Vagina (tissue), 2 donors: ENCODE data around the gene MSL3B.

Experiments used
- POLR2A ChIP-seq, 2 donors: fragments of 450-650 bp; IDR thresholded peaks; one replicate each; pipeline ENCODE4 v1.6.1; 2017; ENCODE audit warnings: antibody characterized with exemption in 2 of 2, mild to moderate bottlenecking in 2 of 2, moderate library complexity in 2 of 2
- TF ChIP-seq, protein P1 (sequence below), 3 experiments: fragments of 450-650 bp in 2 of 3; fragments of 200-600 bp in 1 of 3; sonication (generic) in 1 of 3; IDR thresholded peaks; one replicate each; pipeline ENCODE4 v1.5.1; 2017 to 2019; ENCODE audit warnings: antibody characterized with exemption in 3 of 3, mild to moderate bottlenecking in 2 of 3, moderate library complexity in 2 of 3

DNA sequence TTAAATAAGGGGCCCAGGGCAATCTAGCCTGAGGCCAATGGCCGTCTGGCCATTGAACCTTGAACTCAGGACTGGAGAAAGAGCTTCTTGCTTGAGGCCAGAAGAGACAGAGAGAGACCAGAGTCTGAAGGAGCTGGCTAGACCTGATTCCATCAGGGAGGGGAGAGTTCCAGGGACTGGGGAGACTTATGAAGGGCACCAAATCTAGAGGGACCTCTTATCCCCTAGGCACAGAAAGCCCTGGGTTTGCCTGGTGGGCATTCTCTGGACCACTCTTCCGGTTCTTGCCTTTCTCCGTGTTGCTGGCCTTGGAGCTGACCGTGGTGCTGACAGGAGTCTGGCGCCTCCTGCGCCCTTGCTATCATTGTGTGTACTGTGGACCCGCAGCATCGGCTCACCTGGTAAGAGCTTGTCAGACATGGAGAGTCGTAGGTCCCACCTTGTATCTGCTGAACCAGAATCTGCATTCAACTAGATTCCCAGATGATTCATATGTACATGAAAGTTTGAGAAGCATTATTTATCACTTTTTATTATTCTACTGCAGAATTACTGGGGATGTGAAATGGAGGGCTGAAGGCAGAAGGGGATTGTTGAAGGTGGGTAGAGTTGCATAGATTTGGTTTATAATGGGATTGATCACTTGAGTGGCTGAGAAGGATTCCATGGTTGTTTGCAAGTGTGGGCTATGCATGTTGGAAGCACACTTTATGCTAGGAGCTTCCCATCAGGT lies 44.7 kb upstream of the MSL3B start:
- TF ChIP-seq, protein P1, sequence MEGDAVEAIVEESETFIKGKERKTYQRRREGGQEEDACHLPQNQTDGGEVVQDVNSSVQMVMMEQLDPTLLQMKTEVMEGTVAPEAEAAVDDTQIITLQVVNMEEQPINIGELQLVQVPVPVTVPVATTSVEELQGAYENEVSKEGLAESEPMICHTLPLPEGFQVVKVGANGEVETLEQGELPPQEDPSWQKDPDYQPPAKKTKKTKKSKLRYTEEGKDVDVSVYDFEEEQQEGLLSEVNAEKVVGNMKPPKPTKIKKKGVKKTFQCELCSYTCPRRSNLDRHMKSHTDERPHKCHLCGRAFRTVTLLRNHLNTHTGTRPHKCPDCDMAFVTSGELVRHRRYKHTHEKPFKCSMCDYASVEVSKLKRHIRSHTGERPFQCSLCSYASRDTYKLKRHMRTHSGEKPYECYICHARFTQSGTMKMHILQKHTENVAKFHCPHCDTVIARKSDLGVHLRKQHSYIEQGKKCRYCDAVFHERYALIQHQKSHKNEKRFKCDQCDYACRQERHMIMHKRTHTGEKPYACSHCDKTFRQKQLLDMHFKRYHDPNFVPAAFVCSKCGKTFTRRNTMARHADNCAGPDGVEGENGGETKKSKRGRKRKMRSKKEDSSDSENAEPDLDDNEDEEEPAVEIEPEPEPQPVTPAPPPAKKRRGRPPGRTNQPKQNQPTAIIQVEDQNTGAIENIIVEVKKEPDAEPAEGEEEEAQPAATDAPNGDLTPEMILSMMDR (IDR thresholded peaks at IDR 0.05) = no peak
- TF ChIP-seq POLR2A (IDR thresholded peaks at IDR 0.05) = no peak
